HG03064 (cell line): ENCODE measurements around the gene TTLL4.

Experiments used
- ATAC-seq: cut with Tn5 transposase; IDR thresholded peaks from one replicate; pipeline ENCODE4 v1.9.1; 2021; ENCODE audit warnings: low read depth; ENCODE audit not compliant: unreplicated experiment

The TTLL4 gene

GRCh38 chr2:218780046-218780445, 69.4 kb downstream of the TTLL4 start:
- ATAC-seq = no peak

- ATAC-seq = no peak
These were observed 70.4 kb downstream of the TTLL4 start for GRCh38 chr2:218780851-218781690.

DNA sequence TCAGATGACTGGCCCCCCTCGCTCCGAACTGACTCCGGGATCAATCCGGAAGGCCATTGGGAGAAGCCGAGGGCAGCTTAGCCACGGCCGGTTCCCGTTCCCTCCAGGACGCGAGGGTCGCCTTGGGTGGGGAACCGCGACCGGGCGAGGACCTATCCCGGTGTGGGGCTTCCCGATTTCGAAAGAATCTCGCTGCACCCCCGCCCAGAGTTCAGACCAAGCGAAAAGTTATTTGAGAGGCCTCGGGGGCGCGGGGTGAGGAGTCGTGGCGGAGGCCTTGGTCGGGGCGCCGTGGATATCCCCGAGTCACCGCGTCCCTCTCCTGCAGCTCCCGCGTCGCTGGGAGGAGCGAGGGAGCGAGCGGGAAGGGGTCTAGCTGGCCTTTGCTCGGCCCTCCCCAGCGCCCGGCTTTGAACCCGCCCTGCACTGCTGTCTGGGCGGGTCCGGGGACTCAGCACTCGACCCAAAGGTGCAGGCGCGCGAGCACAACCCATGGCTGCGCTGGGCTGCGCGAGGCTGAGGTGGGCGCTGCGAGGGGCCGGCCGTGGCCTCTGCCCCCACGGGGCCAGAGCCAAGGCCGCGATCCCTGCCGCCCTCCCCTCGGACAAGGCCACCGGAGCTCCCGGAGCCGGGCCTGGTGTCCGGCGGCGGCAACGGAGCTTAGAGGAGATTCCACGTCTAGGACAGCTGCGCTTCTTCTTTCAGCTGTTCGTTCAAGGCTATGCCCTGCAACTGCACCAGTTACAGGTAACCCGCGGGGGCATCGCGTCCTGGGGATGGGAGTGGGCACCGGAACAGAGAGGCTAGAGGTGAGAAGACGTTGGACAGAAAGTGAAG, 71.3 kb downstream of the TTLL4 start, which contains the start of gene CYP27A1:
CYP27A1 (plus strand) TSS at position 457 of the 837 bp plus-strand sequence; CDS start at position 493, 36 bp downstream.
- no peak for ATAC-seq

DNA sequence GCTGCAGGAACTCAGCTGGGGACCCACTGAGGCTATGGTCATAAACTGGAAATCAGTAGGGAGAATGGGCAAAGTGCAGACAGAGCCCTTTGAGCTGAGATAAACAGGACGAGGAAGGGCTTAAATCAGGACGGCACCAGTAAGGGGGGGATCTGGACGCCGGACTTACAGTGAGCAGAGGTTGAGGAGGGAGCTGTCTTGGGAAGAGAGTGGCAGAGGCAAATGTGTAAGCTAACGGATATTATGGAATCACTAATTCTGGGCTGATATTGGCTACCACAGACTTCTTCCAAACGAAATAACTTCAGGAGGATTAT, 71.9 kb downstream of the TTLL4 start:
- no peak for ATAC-seq

DNA sequence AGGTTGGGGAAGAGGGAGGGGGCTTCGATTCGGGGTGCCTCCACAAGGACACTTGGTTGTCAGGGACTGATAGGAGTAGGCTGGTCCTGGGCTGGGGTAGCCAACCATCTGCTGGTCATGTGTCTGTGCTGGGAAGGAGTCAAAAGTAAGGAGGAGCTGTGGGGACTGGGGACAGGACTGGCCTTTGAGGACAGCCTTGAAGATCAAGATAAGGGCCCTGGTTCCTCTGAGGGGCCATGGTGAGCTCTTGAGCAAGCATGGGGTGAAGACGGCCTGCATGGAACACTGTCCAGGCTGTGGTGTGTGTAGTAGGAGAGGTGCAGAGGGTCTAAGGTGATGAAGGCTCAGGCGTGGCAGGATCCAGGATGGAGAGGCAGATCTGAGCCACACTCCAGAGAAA, 73.1 kb downstream of the TTLL4 start:
- ATAC-seq = no peak

- no peak for ATAC-seq
These were observed 74.5 kb downstream of the TTLL4 start for GRCh38 chr2:218785103-218785502.

DNA sequence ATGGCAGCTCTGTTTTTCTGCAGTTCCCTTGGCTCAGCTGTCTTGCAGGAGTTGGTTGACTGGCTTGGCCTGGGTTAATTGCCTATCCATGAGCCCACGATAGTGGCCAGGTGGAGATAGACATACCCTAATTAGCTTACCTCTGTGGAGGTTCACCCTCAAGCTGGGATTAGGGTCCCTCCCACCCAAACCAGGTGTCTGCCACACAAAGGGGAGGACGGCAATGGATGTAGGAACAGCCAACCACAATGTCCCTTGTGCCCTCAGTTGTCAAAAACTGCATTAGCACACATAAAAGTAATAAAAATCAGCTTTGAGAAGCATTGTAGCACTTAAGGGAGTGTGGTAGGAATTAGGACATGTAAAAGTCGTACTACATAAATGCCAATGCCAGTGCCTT, 75.5 kb downstream of the TTLL4 start:
- ATAC-seq = no peak

- ATAC-seq = no peak
These were observed 78.1 kb downstream of the TTLL4 start for GRCh38 chr2:218788529-218789255.

DNA sequence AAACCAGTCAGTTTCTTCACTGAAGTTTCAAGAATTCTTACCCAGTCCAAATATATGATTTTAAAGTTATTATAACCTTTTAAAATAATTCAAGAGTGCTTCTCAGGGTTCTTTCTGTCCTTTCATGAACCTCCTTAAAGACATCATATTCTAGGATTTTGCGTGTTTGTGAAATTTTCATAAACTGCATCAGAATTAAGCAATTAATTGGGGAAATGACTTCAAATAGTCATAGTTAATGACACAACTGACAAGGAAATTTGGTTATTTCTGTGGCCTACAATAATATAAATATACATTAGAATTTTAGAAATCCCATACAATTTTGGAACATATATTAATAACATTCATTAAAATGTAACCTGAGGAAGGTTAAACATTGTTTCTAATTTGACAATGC, 81.8 kb downstream of the TTLL4 start:
- no peak for ATAC-seq

DNA sequence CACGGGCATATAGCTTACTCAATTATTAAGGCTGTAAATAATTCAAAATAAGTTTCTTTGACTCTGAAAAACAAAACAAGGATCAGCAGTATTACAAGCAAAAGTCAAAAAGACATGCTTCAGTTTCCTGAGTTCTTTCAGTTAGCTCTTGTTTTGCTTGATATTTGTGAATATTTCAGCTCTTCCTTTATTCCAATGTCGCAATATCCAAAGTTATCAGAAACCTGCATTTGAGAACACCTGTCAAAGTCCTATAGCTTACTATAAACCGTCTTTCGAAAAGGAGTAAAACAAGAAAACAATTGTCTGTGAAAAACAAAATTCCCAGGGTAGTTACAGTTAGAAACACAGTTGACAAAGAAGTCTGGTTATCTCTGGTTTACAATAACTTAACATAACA, 86.1 kb downstream of the TTLL4 start:
- ATAC-seq = no peak

DNA sequence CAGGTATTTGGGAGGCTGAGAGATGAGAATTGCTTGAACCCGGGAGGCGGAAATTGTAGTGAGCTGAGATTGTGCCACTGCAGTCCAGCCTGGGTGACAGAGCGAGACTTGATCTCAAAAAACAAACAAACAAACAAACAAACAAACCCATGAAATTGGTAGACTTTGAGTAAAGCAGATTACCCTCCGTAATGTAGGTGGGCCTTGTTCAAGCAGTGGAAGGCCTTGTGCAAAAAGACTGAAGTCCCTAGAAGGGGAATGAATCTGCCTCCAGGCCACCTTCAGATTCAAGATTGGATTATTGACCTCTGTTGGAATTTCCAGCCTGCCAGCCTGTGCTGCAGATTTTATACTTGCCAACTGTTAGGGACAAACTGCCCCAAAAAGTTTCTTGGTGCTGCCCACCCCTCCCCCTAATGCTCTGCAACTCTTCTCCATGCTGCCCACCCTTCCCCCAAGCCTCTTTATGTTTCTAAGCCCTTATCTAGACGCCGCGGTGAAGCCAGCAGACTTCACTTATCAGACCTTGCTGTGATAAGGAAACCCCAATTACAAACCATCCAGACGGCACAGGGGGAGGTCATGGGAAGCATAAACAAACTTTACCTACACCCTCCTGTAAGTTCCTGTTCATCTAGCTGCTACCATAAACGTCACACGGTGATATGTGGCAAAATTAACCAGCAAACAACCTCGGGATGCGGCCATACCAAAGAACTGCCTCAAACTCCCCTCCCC, 88.3 kb downstream of the TTLL4 start:
- ATAC-seq = no peak

GRCh38 chr2:218799990-218800389, 89.4 kb downstream of the TTLL4 start:
- no peak for ATAC-seq

- no peak for ATAC-seq
These were observed 91.9 kb downstream of the TTLL4 start for GRCh38 chr2:218802386-218802994.

DNA sequence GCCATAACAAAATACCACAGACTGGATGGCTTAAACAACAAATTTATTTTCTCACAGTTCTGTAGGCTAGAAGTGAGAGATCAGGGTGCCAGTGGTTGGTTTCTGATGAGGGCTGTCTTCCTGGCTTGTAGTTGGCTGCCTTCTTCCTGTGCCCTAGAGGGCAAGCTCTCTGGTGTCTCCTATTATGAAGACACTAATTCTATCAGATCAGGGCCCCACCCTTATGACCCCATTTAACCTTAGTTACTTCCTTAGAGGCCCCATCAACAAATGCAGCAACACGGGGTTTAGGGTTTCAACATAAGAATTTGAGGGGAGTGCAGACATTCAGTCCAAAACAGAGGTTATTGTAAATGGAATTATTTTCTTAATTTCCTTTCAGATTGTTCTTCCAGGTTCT, 94.2 kb downstream of the TTLL4 start:
- no peak for ATAC-seq
